Lung microvascular endothelial cell (primary cell): ENCODE measurements around the gene HIBCH. TPM values are rescaled to one million over a fixed set of nuclear protein-coding genes. Genes with fewer than 3 reads are reported as not detected.
"Not testable (repeated sequence)": the region's sequence is repeated elsewhere in the genome, so short reads cannot be mapped to it uniquely, and the experiment has no call there.

ENCODE experiments used
- DNase-seq, 2 donors: peaks; one replicate each; pipeline versions ENCODE4 v3.0.0 to v3.0.0-alpha.2; 2010; ENCODE audit warnings: low read depth in 2 of 2
- total RNA-seq: library from RNA; depleted of rRNA; stranded (reverse); fragments of >200 nt; gene quantifications from 2 replicates; pipeline ENCODE4 v1.2.1, GENCODE V29; 2014

Gene HIBCH
- total RNA-seq, 1 donor from 2014 or later, result 13.9 TPM

- DNase-seq, result peak; percentile 29 to 40
Measured at GRCh38 chr2:190250421-190250820, 69.2 kb downstream of the HIBCH start.

DNA sequence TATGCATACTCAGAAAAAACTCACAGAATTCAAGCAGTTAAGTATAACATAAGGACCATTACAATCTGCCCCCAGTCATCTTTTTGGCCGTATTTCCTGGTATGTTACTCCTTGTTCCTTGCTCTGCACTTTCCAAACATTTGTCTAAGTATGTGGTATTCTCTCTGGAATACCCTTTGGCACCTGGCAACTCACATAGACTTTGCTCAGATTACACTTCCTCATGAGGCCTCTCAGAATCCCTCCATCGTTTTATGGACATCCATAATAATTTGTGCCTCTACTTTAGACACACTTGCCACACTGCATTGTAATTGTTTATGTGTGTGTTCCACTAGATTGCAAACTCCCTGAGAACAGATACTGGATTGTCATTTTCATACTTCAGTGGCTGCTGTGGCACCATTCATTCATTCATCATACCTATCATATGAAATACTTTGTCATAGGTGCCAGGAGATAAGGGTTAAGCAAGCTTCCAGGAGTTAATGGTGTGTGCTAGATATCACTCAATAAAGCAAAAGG lies 84.0 kb downstream of the HIBCH start:
- no peak for DNase-seq

GRCh38 chr2:190235101-190235500 lies 84.5 kb downstream of the HIBCH start:
- DNase-seq, result no peak

GRCh38 chr2:190223989-190224388 lies 95.6 kb downstream of the HIBCH start:
- not testable (repeated sequence) for DNase-seq

DNA sequence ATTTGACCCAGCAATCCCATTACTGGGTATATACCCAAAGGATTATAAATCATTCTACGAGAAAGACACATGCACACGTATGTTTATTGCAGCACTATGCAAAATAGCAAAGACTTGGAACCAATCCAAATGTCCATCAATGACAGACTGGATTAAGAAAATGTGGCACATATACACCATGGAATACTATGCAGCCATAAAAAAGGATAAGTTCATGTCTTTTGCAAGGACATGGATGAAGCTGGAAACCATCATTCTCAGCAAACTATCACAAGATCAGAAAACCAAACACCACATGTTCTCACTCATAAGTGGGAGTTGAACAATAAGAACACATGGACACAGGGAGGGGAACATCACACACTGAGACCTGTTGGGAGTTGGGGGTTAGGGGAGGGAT lies 96.9 kb downstream of the HIBCH start:
- DNase-seq, result not testable (repeated sequence)

DNA sequence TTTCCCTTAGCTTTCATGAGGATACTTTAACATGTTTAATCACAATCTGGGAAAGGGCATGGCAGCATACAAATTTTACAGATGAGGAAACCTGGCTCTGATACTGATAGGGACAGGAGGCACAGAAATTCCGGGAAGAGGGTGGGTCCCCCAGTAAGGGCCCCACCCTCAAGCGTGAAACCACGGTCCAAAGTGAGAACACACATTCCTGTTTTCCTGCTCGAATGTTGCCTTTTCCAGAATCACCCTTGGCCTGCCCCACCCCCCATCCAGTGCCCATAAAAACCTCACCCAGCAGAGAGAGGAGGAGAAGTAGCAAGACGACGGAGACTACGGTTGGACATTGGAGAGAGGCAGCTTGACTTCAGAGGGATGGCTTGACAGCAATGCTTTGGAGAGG lies 98.2 kb downstream of the HIBCH start:
- DNase-seq, result no peak

DNA sequence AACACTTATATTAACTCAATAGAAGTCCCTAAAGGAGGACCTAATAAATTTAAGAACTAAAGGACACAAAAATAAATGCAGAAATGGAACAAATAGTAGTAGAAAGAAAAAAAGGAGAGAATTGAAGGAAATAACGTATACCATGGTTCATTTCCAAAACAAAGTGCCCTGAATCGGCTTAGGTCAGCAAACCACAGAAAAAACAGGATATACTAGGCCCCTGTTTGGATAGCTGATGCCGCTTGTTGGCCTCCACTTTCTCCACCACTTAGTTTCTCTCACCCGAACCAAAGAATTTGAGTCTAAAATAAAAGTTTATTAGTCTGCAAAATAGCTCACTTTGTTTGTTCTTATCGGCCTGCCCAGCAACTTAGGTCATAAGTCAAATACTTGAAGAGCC lies 100.4 kb downstream of the HIBCH start:
- DNase-seq, result peak in 1 of 2 donors; percentile 84

- DNase-seq, result no peak
Measured at GRCh38 chr2:190217616-190218015, 102.0 kb downstream of the HIBCH start.

DNA sequence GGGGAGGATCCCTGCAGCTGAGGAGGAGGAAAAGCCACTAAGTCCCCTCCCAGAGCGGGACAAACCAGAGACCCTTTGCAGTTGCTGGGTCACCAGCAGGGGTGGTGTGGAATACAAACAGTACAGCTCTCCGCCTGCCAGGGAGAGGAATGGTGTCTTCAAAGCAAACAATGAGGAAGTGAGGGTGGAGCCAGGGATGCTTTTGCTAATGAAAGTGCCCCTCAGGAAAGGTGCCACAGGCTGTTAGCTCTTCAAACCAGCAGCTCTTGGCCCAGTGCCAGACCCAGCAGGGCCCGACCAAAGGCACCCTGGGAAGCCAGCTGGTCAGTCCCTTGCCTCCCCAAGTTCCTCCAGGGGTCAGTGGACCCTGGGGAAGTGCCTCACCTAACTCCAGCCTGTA lies 102.8 kb downstream of the HIBCH start:
- DNase-seq, result peak; percentile 8 to 27

- no peak for DNase-seq
Measured at GRCh38 chr2:190215620-190216019, 104.0 kb downstream of the HIBCH start.

DNA sequence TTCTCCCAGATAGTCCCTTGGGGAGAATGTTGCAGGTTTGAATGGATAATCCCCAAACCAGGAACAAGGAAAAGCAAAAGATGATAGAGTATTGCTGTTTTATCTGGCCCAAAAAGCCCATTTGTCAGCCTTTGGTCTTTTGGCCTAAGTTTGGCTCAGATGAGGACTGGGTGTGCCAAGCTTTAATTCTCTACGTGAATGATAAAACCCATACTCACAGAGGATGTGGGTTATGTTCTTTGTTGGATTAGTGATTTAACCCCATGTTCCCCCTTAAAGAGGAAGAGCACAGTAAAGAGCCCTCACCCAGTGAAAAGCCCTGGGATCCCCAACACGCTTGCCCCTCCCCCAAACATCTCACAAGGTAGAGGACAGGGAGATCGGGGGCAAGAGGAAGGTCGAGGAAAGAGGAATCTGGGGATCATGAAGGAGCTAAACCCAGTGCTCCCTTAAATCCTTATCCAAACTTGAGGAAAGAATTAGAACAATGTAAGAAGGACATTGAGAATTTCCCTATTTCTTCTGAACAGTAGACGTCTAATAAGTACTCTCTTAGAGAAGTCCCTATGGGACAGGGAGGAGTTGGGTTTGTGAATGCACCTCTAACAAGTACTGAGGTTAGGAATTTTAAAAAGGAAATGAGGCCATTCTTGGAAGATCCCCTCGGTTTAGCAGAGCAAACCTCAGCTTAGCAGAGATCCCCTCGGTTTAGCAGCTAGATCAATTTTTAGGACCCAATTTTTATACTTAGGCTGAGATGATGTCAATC lies 105.0 kb downstream of the HIBCH start:
- DNase-seq, result peak in 1 of 2 donors; percentile 33

GRCh38 chr2:190213441-190214335 lies 105.9 kb downstream of the HIBCH start:
- DNase-seq, result no peak

GRCh38 chr2:190210471-190210870 lies 109.2 kb downstream of the HIBCH start:
- DNase-seq, result no peak

DNA sequence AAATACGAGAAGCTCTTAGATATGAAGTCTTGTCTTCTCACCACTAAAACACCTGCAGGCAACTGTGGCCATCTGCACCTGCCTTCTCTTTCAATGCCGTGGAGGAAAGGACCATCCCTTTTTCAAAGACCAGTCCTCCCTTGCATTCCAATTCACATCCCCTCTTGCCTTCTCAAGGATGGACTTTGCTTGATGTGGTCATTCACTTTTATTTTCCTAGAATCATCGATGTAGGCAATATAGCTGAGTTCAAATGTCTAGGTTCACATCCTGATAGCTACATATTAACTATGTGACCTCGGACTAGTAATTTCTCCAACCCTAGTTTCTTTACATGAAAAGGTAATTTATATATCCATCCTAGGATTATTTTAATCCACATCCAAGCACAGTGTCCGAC lies 110.1 kb downstream of the HIBCH start:
- DNase-seq, result no peak

DNA sequence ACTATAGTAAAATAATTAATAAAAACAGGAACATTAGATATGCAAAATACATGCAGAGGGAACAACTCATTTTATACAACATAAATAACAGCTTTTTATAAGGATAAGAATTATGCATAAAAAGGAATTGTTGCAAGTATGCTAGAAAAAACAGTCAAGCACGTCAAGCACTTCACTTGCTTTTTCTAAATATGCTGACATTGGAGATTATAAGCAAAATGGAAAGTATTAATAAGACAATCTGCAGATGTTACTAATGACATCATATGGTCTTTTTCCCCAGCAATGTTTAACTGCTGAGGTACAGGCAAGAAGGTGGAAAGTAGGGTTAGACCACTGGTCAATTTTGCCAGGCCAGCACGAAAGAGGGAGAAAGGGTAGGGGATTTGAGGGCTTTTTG lies 111.7 kb downstream of the HIBCH start:
- no peak for DNase-seq

- DNase-seq, result no peak
Measured at GRCh38 chr2:190205657-190206056, 114.0 kb downstream of the HIBCH start.

DNA sequence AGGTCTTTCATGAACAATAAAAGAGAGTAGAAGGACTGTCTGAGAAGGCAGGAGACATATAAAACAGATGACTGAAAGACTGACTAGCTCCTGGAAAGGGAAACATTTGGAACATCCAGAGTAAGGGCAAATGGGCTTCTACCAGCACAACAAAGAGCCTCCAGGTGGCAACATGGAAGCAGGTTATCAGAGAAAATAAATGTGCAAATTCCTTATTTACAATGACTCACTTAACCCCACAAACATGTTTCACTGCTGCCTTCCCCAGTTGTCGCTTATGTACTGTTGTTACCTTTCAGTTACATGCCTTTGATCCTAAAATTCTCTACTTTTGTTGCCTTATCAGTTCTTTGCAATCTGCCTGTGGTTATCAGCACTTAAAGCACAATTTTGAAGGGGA lies 117.0 kb downstream of the HIBCH start:
- DNase-seq, result no peak

- no peak for DNase-seq
Measured at GRCh38 chr2:190202018-190202417, 117.6 kb downstream of the HIBCH start.

DNA sequence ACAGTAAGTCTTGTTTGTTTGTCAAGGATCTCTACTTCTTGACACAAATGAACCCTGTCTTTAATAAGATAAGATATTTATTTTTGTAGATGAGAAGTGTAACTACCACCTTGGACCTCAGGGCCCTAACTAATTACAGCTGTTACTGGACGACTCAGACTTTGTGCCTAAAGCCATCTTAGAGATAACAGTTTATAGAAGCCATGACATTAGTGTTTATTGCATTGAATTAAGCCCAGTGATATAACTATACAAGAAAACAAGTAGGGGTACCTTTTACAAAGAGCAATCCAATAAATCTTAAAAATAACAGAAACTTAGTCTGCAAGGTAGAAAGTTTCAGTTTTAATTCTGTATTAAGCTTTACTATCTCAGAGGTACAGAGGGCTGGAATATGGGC lies 119.0 kb downstream of the HIBCH start:
- DNase-seq, result no peak

- DNase-seq, result no peak
Measured at GRCh38 chr2:190199530-190199929, 120.1 kb downstream of the HIBCH start.

- DNase-seq, result no peak
Measured at GRCh38 chr2:190199109-190199508, 120.5 kb downstream of the HIBCH start.

DNA sequence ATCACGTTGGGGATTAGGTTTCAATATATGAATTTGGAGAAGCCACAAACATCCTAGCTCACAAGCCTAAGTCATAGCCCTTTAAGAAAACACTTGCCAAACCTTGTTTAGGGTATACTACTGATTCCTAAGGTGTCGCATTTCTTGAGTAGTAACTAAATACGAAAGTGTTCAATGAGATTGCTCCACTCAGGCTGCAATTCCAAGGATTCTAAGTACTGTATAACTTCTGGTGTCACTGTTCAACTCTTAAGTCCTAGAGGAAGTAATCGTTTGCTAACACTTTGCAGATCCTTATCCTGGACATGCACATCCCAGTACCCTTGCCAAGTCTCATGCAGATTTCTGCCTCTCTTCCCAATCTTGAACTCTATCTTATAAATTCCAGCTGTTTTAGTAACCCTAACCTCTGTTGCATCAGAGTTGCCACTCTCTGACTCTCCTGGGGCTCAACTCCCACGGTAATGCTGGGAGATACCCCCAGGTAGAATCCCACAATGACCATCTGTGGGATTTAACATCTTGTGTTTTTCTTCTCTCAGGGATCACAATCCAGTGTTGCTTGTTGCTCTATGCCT lies 122.4 kb downstream of the HIBCH start:
- no peak for DNase-seq
